ENCODE data around the gene CLEC3B.

The CLEC3B gene

DNA sequence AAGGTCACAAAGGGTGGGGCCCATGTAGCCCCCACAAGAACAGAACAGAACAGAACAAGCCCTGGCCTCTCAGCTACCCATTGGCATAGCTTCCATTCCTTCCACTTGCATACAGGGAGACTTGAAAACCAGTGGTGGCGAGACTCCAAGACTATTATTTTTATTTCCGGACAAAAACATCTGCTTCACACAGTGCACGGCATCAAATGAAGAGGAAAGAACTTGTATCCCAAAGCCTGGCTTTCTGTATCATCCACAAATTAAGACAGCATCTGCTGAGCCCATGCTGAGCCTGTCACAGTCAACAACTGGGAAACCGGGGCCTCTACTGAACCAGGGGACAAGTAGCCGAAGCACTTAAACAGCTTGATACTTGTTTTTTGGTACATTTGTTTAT is 56.0 kb downstream of the CLEC3B start:
- H3K4me3 Mint-ChIP-seq: no peak overlapping the region
- no peaks in the 10 kb centered on the region for H3K27me3 Mint-ChIP-seq
- H3K4me1 Mint-ChIP-seq: no peaks in the 10 kb centered on the region
- H3K36me3 Mint-ChIP-seq: no peaks in the 10 kb centered on the region
- no peak for ATAC-seq
- H3K9me3 Mint-ChIP-seq: no peaks in the 10 kb centered on the region
- H3K27ac Mint-ChIP-seq: no peak overlapping the region

DNA sequence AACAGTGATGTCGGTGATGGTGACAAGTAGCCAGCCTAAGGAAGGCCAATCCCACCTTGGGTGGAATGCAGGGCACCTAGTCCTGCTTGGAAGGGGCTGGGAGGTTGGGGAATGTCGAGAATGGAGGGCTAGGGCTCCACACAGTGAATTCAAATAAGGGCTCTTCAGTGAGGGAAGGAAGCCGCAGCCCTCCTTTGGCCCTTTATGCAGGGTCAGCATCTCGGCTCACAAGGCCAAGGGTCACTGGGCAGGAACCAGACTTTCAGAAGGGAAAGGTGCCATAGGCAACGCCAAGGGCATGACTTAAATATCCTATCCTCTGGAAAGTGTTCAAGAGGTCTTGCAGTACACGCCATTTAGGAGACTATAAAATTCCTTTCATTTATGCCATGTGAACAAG is 56.9 kb downstream of the CLEC3B start:
- H3K27ac Mint-ChIP-seq: no peak overlapping the region
- no peaks in the 10 kb centered on the region for H3K9me3 Mint-ChIP-seq
- no peaks in the 10 kb centered on the region for H3K36me3 Mint-ChIP-seq
- no peak overlapping the region for H3K4me3 Mint-ChIP-seq
- H3K4me1 Mint-ChIP-seq: no peaks in the 10 kb centered on the region
- no peak for ATAC-seq
- no peaks in the 10 kb centered on the region for H3K27me3 Mint-ChIP-seq

- Mint-ChIP-seq H3K4me3 (no peak overlapping the region), H3K4me1 (no peaks in the 10 kb centered on the region), H3K27me3 (no peaks in the 10 kb centered on the region), H3K27ac (no peak overlapping the region), H3K9me3 (no peaks in the 10 kb centered on the region), H3K36me3 (no peaks in the 10 kb centered on the region)
- ATAC-seq: no peak
Observed at GRCh38 chr3:45084361-45084760, 58.3 kb downstream of the CLEC3B start.

DNA sequence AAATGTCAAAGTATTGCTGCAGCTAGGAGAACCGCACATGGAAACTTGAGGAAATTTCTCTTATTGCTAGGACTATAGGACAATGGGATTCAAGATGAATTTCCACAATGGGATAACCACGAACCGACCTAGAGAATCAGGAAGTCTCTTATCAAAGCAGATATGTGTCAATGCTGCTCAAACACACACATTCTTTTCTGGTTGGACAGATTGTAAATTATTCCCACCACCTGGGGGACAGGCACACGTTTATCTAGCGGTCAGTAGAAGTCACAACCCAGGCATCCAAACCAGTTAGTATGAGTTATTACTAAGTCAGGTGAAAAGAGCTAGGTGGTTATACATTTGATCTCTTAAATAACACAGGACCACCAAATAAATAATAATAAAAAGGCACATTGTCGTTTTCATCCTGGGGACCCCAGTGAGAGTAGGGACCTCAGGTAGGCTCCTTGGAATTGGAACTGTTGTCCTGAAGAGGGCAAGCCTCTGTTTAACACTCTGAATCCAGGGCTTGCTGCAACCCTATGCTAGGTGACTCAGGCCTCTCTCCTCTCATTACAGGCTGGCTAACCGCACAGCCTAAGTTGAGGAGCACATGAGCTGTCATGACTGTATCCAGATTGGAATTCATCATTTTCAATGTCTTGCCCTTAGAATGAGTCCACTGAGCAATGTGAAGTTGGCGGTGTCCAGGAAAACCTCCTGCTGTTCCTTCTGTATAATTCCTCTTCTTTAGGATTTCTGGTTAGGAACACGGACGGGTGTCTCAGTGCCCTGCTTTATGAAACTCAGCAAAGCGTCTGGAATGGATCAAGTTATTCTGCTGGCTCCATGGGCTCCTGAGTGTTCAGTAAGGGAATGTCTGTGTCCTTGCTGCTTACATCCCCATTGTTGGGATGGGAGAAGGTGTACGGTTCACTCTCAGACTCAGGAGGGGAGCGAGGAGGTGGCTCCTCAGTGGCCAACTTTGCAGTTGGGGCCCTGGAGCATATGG is 59.0 kb downstream of the CLEC3B start:
- H3K4me1 Mint-ChIP-seq: no peaks in the 10 kb centered on the region
- H3K36me3 Mint-ChIP-seq: no peaks in the 10 kb centered on the region
- ATAC-seq: no peak
- H3K4me3 Mint-ChIP-seq: no peak overlapping the region
- H3K9me3 Mint-ChIP-seq: no peaks in the 10 kb centered on the region
- H3K27ac Mint-ChIP-seq: no peak overlapping the region
- H3K27me3 Mint-ChIP-seq: no peaks in the 10 kb centered on the region

All from stimulated activated memory B cell treated with anti-CD40 and anti-IgM and Interleukin-4, amounts not matched to agents 10 μg/mL and 1 μg/mL and 100 μg/mL, for 72 hours (primary cell).